ENCODE results near the gene ZNF775. TPM values are rescaled to one million over a fixed set of nuclear protein-coding genes. Genes with fewer than 3 reads are reported as not detected.
A peak's percentile ranks its signal among the peaks of the same experiment; 100 is the strongest.

The ZNF775 gene
- total and polyA plus RNA-seq, 2 experiments from 2014 or later, result 34.3 to 40.1 TPM

DNA sequence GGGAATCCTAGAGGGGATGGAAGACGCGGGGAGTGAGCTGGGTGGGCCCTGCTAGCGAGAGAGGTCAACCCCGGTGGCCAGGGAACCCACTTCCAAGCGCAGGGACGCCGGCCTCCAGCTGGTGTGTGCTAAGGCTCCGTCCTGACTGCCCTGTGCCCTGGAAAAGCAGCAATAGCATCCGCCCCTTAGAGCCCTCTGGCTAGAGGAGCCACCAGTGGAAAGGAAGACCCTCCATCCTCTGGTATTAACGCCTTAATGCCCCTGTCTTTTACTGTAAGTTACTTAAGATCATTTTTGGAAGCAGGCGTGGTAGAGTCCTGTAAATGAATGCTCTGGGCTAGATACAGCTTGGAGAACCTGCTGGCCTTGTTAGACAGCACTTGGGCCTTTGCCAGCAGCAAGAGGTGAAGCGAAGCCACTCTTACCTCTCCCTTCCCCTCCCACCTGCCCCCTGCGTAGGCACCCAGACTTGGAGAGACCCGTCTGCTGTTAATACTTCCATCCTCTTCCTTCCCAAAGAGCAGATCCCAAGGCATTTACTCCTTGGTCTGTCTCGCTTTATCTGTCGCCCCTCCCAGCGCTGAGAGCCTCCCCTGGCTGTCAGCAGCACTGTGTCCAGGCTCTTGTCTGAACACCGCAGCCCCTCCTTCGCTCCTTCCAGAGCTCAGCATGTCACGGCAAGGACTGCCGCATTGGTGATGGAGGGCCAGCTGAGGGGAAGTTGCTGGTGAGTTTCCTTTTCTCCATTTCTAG, 5.9 kb upstream of the ZNF775 start:
- Histone ChIP-seq H3K27ac (peak overlapping the region; percentile 92), H3K9me3 (ENCODE audit: low read depth) (no peaks in the 10 kb centered on the region), H3K4me3 (no peak overlapping the region), H3K4me1 (ENCODE audit: low read depth) (peaks cover 44% of the 10 kb centered on the region), H3K27me3 (no peaks in the 10 kb centered on the region), H3K36me3 (peaks cover 16% of the 10 kb centered on the region)
- TF ChIP-seq, protein P1, sequence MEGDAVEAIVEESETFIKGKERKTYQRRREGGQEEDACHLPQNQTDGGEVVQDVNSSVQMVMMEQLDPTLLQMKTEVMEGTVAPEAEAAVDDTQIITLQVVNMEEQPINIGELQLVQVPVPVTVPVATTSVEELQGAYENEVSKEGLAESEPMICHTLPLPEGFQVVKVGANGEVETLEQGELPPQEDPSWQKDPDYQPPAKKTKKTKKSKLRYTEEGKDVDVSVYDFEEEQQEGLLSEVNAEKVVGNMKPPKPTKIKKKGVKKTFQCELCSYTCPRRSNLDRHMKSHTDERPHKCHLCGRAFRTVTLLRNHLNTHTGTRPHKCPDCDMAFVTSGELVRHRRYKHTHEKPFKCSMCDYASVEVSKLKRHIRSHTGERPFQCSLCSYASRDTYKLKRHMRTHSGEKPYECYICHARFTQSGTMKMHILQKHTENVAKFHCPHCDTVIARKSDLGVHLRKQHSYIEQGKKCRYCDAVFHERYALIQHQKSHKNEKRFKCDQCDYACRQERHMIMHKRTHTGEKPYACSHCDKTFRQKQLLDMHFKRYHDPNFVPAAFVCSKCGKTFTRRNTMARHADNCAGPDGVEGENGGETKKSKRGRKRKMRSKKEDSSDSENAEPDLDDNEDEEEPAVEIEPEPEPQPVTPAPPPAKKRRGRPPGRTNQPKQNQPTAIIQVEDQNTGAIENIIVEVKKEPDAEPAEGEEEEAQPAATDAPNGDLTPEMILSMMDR (IDR thresholded peaks at IDR 0.05; ENCODE audit: low read depth, low read length), result no peak
- DNase-seq (ENCODE audit: low read depth in 1 of 2, low spot score in 1 of 2), result peak in 1 of 2 donors; percentile 82

DNA sequence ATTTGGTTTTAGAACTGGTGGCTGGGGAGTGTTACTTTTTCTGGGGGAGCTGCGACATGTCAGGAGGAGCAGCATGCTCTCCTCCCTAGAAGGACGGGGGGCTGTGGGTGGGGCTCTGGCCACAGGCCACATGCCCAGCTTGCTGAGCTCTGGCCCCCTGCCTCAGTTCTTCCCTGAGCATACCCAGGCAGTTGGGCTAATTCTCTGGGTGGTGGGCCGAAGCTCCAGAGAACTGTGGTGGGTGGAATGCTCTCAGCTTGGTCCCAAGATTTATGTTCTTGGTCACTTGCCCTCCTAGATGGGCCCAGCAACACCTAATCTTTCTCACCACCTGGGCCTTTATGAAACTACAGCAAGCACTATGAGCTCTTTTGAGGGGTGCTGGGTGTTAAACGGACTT, 5.1 kb upstream of the ZNF775 start:
- H3K9me3 ChIP-seq (ENCODE audit: low read depth), result no peaks in the 10 kb centered on the region
- peaks cover 16% of the 10 kb centered on the region for H3K36me3 ChIP-seq
- no peak overlapping the region for H3K4me3 ChIP-seq
- peak overlapping the region; percentile 92 for H3K27ac ChIP-seq
- no peak for DNase-seq (ENCODE audit: low read depth in 1 of 2, low spot score in 1 of 2)
- H3K4me1 ChIP-seq (ENCODE audit: low read depth), result peaks cover 44% of the 10 kb centered on the region
- no peaks in the 10 kb centered on the region for H3K27me3 ChIP-seq
- TF ChIP-seq, protein P1 (IDR thresholded peaks at IDR 0.05; ENCODE audit: low read depth, low read length), result no peak

DNA sequence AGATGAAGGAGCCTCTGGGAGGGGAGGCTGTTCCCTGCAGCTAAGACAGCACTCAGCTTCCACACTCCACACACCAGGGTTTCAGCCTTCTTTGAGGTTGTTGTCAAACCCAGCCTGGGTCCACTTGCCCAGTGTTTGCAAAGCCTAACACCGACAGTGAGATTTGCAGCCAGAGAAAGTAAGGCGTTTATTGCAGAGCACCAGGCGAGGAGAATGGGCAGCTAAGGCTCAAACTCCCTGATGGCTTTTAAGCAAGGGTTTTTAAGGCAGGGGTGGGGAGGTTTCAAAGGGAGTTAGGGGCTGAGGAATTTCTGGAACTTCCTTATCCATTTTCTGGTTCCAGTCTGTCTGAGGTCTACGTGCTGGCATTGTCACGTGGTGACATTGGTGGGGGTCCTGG, 4.7 kb upstream of the ZNF775 start:
- TF ChIP-seq, protein P1 (IDR thresholded peaks at IDR 0.05; ENCODE audit: low read depth, low read length), result no peak
- peaks cover 16% of the 10 kb centered on the region for H3K36me3 ChIP-seq
- no peaks in the 10 kb centered on the region for H3K27me3 ChIP-seq
- H3K4me3 ChIP-seq, result no peak overlapping the region
- H3K9me3 ChIP-seq (ENCODE audit: low read depth), result no peaks in the 10 kb centered on the region
- DNase-seq (ENCODE audit: low read depth in 1 of 2, low spot score in 1 of 2), result peak in 1 of 2 donors; percentile 61
- peaks cover 44% of the 10 kb centered on the region for H3K4me1 ChIP-seq (ENCODE audit: low read depth)
- H3K27ac ChIP-seq, result peak overlapping the region; percentile 92

- Histone ChIP-seq H3K9me3 (ENCODE audit: low read depth) (no peaks in the 10 kb centered on the region), H3K4me3 (no peak overlapping the region), H3K27me3 (no peaks in the 10 kb centered on the region), H3K4me1 (ENCODE audit: low read depth) (peaks cover 36% of the 10 kb centered on the region), H3K36me3 (peaks cover 11% of the 10 kb centered on the region), H3K27ac (peak overlapping the region; percentile 92)
- TF ChIP-seq, protein P1 (IDR thresholded peaks at IDR 0.05; ENCODE audit: low read depth, low read length), result no peak
- DNase-seq (ENCODE audit: low read depth in 1 of 2, low spot score in 1 of 2), result no peak
Measured at GRCh38 chr7:150375662-150376521, 3.2 kb upstream of the ZNF775 start.

DNA sequence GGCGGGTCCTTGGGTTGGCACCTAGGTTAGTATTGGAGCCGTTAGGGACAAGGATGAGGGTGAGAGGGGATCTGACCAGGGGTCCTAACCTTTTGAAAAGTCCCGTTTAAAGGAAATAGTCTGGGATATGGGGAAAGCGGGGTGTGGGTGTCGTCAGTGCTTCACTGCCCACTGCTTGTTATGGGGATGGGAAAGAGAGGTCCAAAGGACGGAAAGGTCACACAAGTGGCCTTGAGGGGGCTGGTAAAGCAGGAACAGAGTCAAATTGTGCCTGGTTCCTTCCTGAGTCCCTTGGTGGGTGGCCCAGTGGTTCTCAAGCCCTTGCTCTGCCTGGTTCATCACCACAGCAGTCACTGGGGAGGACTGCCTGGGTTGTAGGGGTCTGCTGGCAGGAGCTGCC, 2.6 kb upstream of the ZNF775 start:
- DNase-seq (ENCODE audit: low read depth in 1 of 2, low spot score in 1 of 2), result no peak
- Histone ChIP-seq H3K9me3 (ENCODE audit: low read depth) (no peaks in the 10 kb centered on the region), H3K4me1 (ENCODE audit: low read depth) (peaks cover 36% of the 10 kb centered on the region), H3K27me3 (no peaks in the 10 kb centered on the region), H3K27ac (peak overlapping the region; percentile 92), H3K36me3 (peaks cover 7% of the 10 kb centered on the region), H3K4me3 (no peak overlapping the region)
- TF ChIP-seq, protein P1 (IDR thresholded peaks at IDR 0.05; ENCODE audit: low read depth, low read length), result no peak

Measured in cardiac muscle cell (in vitro differentiated cells and primary cell).